Keratinocyte (primary cell): ENCODE measurements around the gene DIS3L2. TPM values are rescaled to one million over a fixed set of nuclear protein-coding genes. Genes with fewer than 3 reads are reported as not detected.

Source experiments
- DNase-seq: peaks from one replicate; pipeline ENCODE4 v3.0.0-alpha.2; 2011; ENCODE audit warnings: low read depth, missing footprints, low spot score
- FAIRE-seq: peaks from 2 replicates; lab custom pipeline; 2011; peaks lifted over from hg19 to GRCh38; lab: Jason Lieb, UNC
- H2AFZ ChIP-seq: 2 replicates; pipeline ENCODE4 v1.6.0; 2012; ENCODE audit warnings: low read length, control low read depth, inconsistent platforms; ENCODE audit not compliant: control insufficient read depth
- H3K27ac ChIP-seq: 2 replicates; pipeline ENCODE4 v1.5.1; 2011; ENCODE audit warnings: low read length; ENCODE audit not compliant: control insufficient read depth, insufficient read depth
- H3K27me3 ChIP-seq: 3 replicates; pipeline ENCODE4 v1.6.0; 2011; ENCODE audit warnings: low read length; ENCODE audit not compliant: control insufficient read depth, insufficient read depth; ENCODE audit errors: extremely low read depth
- H3K36me3 ChIP-seq, 2 experiments: 2 replicates in 1 of 2; 3 replicates in 1 of 2; pipeline ENCODE4 v1.5.1; 2011; ENCODE audit warnings: low read length in 2 of 2, mild to moderate bottlenecking in 1 of 2; ENCODE audit not compliant: control insufficient read depth in 2 of 2, insufficient read depth in 2 of 2; ENCODE audit errors: extremely low read depth in 1 of 2
- H3K4me1 ChIP-seq: 3 replicates; pipeline ENCODE4 v1.5.1; 2011; ENCODE audit warnings: low read length; ENCODE audit not compliant: control insufficient read depth, insufficient read depth; ENCODE audit errors: extremely low read depth
- H3K4me2 ChIP-seq: 3 replicates; pipeline ENCODE4 v1.6.0; 2011; ENCODE audit warnings: low read depth, low read length; ENCODE audit not compliant: control insufficient read depth, insufficient read depth; ENCODE audit errors: extremely low read depth
- H3K4me3 ChIP-seq, 3 experiments: fragments of 200-600 bp in 1 of 3; sonication (generic) in 1 of 3; 2 replicates in 2 of 3; 3 replicates in 1 of 3; pipeline ENCODE4 v1.5.1; 2011 to 2016; ENCODE audit warnings: low read length in 3 of 3, mild to moderate bottlenecking in 3 of 3, control low read depth in 2 of 3, inconsistent platforms in 1 of 3, low read depth in 1 of 3, mixed read lengths in 1 of 3, mixed run types in 1 of 3, moderate library complexity in 1 of 3; ENCODE audit not compliant: control insufficient read depth in 2 of 3, insufficient read depth in 2 of 3; ENCODE audit errors: extremely low read depth in 1 of 3
- H3K79me2 ChIP-seq: 2 replicates; pipeline ENCODE4 v1.6.0; 2012; ENCODE audit warnings: low read length; ENCODE audit not compliant: control insufficient read depth, insufficient read depth
- H3K9ac ChIP-seq: 3 replicates; pipeline ENCODE4 v1.6.0; 2011; ENCODE audit warnings: low read length; ENCODE audit not compliant: control insufficient read depth, insufficient read depth; ENCODE audit errors: extremely low read depth
- H3K9me1 ChIP-seq: 3 replicates; pipeline ENCODE4 v1.6.0; 2011; ENCODE audit warnings: low read length; ENCODE audit not compliant: control insufficient read depth, insufficient read depth; ENCODE audit errors: extremely low read depth
- H3K9me3 ChIP-seq: 2 replicates; pipeline ENCODE4 v1.5.1; 2012; ENCODE audit warnings: low read depth, low read length; ENCODE audit not compliant: control insufficient read depth
- H4K20me1 ChIP-seq: 3 replicates; pipeline ENCODE4 v1.6.0; 2011; ENCODE audit warnings: low read length; ENCODE audit not compliant: control insufficient read depth, insufficient read depth; ENCODE audit errors: extremely low read depth
- CTCF ChIP-seq, 3 experiments: IDR thresholded peaks in 1 of 3; conservative IDR thresholded peaks in 1 of 3; optimal IDR thresholded peaks in 1 of 3; 2 replicates in 2 of 3; 3 replicates in 1 of 3; pipeline versions ENCODE3 to v1.5.1; 2011; ENCODE audit warnings: low read length in 3 of 3, mild to moderate bottlenecking in 3 of 3, moderate library complexity in 2 of 3, control low read depth in 1 of 3, inconsistent platforms in 1 of 3; ENCODE audit not compliant: insufficient read depth in 2 of 3; ENCODE audit errors: extremely low read depth in 1 of 3
- EZH2 ChIP-seq: IDR thresholded peaks from one replicate; pipeline ENCODE4 v1.6.1; 2012; ENCODE audit warnings: inconsistent platforms, mild to moderate bottlenecking, low read length, moderate library complexity
- dilution Hi-C: fragments of 300-500 bp; cut with MboI; formaldehyde crosslinking; loops from one replicate; pipeline ENCODE4 v1.7.0; 2020; ENCODE audit warnings: low sequenced_read_pairs; ENCODE audit not compliant: extremely low pct_ligation_motif_present
- polyA plus RNA-seq, 5 experiments: library from polyadenylated mRNA; depleted of rRNA in 3 of 5; stranded (reverse) in 3 of 5; stranded (forward) in 1 of 5; unstranded in 1 of 5; fragments of >200 nt; gene quantifications; 1 replicate in 1 of 5; 2 replicates in 3 of 5; 3 replicates in 1 of 5; pipeline versions ENCODE4 v1.2.1 to v1.2.3, GENCODE V29; 2011 to 2012; ENCODE audit warnings: missing spikeins in 2 of 5, low read depth in 1 of 5, low replicate concordance in 1 of 5

The DIS3L2 gene
- polyA plus RNA-seq, 1 donor (not counting 4 experiments of a cell fraction or from before 2014, with no cell fraction given), result 8.6 TPM

- no peak for TF ChIP-seq EZH2
- no peak for TF ChIP-seq CTCF (optimal IDR thresholded peaks at IDR 0.05 in 1 of 3, IDR thresholded peaks at IDR 0.05 in 1 of 3, conservative IDR thresholded peaks at IDR 0.05 in 1 of 3; ENCODE audit: extremely low read depth in 1 of 3, insufficient read depth in 2 of 3, low read length in 3 of 3)
- no peaks in the 10 kb centered on the region for H3K79me2 ChIP-seq
- H2AFZ ChIP-seq, result no peak overlapping the region
- no peaks in the 10 kb centered on the region for H3K9me3 ChIP-seq
- H3K27me3 ChIP-seq, result no peaks in the 10 kb centered on the region
- no peak overlapping the region for H3K4me3 ChIP-seq
- peaks cover 12% of the 10 kb centered on the region for H3K4me1 ChIP-seq
- no peak overlapping the region for H3K27ac ChIP-seq
- H3K9ac ChIP-seq, result no peak overlapping the region
- H3K36me3 ChIP-seq, result peaks cover 0 to 3% of the 10 kb centered on the region in 2 experiments
- H4K20me1 ChIP-seq, result no peaks in the 10 kb centered on the region
- peak overlapping the region; percentile 29 for H3K4me2 ChIP-seq
- peak; percentile 44 for FAIRE-seq
- no peak for DNase-seq
- dilution Hi-C loops, result no loop called here
- no peaks in the 10 kb centered on the region for H3K9me1 ChIP-seq
Measured at GRCh38 chr2:232276084-232276732, 314.7 kb downstream of the DIS3L2 start.

- dilution Hi-C loops, result no loop called here
- Histone ChIP-seq H3K79me2 (no peaks in the 10 kb centered on the region), H3K27me3 (no peaks in the 10 kb centered on the region), H3K4me2 (peak overlapping the region; percentile 29), H4K20me1 (no peaks in the 10 kb centered on the region), H3K4me3 (no peak overlapping the region), H2AFZ (no peak overlapping the region), H3K4me1 (peaks cover 12% of the 10 kb centered on the region), H3K9me1 (no peaks in the 10 kb centered on the region), H3K9ac (no peak overlapping the region), H3K9me3 (no peaks in the 10 kb centered on the region), H3K27ac (no peak overlapping the region), H3K36me3 (peaks cover 0 to 3% of the 10 kb centered on the region in 2 experiments)
- no peak for DNase-seq
- no peak for FAIRE-seq
- TF ChIP-seq CTCF (optimal IDR thresholded peaks at IDR 0.05 in 1 of 3, IDR thresholded peaks at IDR 0.05 in 1 of 3, conservative IDR thresholded peaks at IDR 0.05 in 1 of 3; ENCODE audit: extremely low read depth in 1 of 3, insufficient read depth in 2 of 3, low read length in 3 of 3), result no peak
Measured at GRCh38 chr2:232276733-232277313, 315.3 kb downstream of the DIS3L2 start.
